Brain microvascular endothelial cell (primary cell): ENCODE results near the gene CBR3.

Experiments
- DNase-seq: peaks from one replicate; pipeline ENCODE4 v3.0.0-alpha.2; 2020
- H3K27ac ChIP-seq: fragments of 250-450 bp; sonication (Bioruptor Pico); 2 replicates; pipeline ENCODE4 v1.5.1; 2020; ENCODE audit warnings: mild to moderate bottlenecking, moderate library complexity
- H3K27me3 ChIP-seq: fragments of 250-450 bp; sonication (Bioruptor Pico); replicated peaks from 2 replicates; pipeline ENCODE4 v1.5.1; 2020; ENCODE audit warnings: mild to moderate bottlenecking
- H3K36me3 ChIP-seq: fragments of 250-450 bp; sonication (Bioruptor Pico); replicated peaks from 2 replicates; pipeline ENCODE4 v1.5.1; 2020; ENCODE audit warnings: mild to moderate bottlenecking
- H3K4me3 ChIP-seq: 2 replicates; pipeline ENCODE4 v1.5.1; 2011; ENCODE audit warnings: low read depth, mild to moderate bottlenecking, control low read depth, low read length, moderate library complexity
- CTCF ChIP-seq: IDR thresholded peaks from 2 replicates; pipeline ENCODE4 v1.5.1; 2011; ENCODE audit warnings: low read depth, mild to moderate bottlenecking, moderate library complexity, low read length, control low read depth, inconsistent platforms; ENCODE audit errors: missing control alignments
- in situ Hi-C: cut with HindIII; loops from 2 replicates; pipeline ENCODE4 v1.10.0; 2017; ENCODE audit warnings: low sequenced_read_pairs, low pct_ligation_motif_present

CBR3 gene

DNA sequence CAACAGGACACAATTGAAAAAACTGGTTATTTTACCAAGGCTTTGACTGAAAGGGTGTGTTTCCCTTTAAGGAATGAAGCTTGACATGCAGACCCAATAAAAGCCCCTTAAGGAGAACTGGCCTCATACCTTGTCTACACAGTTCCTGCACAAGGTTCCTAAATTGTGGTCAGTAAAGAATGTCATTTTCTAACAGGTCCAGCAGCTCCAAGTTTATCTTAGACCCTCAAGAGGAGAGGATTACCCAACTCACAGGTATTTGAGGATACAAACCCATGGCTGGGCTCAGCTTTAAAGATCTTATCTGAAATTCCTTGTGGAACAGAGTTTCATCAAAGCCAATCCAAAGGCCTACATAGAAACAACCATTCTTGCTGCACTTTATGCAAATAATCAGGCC, 31.4 kb upstream of the CBR3 start:
- no peak for TF ChIP-seq CTCF
- Histone ChIP-seq H3K27me3 (peaks cover 3% of the 10 kb centered on the region), H3K27ac (no peak overlapping the region), H3K36me3 (no peaks in the 10 kb centered on the region), H3K4me3 (no peak overlapping the region)
- in situ Hi-C loops: no loop called here
- DNase-seq: no peak

DNA sequence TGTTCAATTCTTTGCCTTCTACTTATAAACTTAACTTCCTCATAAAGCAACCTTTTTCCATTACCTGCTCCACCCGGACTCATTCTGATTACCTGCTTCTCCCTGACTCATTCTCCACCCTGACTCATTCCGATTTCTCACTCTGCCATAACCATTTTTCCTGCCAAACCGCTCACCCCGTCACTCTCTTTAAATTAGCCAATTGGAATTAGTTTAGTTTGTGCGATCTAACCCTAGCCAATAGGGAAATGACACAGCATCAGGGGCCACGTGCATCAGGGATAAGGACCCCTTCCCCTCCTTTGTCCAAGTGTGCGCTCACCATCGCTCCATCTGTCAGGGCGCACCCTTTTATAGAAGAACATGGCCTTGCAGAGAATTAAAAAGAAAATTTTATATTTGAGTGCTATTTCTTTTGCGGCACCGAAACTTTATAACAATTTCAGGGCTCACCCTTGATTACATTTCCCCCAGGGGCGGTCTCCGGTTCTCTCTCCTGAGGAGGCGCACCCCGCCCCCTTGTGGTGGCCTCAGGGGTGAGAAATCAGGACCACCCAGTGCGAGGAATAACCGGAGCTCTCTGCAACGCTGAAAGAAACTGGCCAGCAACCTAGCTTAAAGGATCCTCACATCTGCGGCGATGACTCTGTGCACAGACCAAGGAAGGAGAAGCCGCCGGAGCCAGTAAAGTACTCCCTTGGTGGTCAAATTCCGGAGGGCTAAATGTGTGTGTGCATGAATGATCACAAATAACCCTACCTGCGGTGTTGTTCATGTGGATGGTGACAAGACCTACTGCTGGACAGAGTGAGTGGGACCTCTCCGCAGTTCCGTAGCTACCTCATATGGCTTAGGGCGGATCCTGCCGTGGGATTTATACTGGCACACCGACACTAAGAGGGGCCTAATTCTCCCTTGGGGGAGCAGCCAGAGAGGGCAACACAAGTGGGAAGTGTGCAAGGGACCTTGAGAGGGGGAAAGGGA, 30.3 kb upstream of the CBR3 start:
- H3K27ac ChIP-seq: no peak overlapping the region
- no peaks in the 10 kb centered on the region for H3K36me3 ChIP-seq
- DNase-seq: peak; percentile 45
- peaks cover 3% of the 10 kb centered on the region for H3K27me3 ChIP-seq
- peak overlapping the region; percentile 29 for H3K4me3 ChIP-seq
- peak; percentile 78 for TF ChIP-seq CTCF
- in situ Hi-C loops: no loop called here

- Histone ChIP-seq H3K27ac (no peak overlapping the region), H3K27me3 (peaks cover 3% of the 10 kb centered on the region), H3K36me3 (no peaks in the 10 kb centered on the region), H3K4me3 (no peak overlapping the region)
- TF ChIP-seq CTCF: no peak
- DNase-seq: no peak
- in situ Hi-C loops: no loop called here
Measured at GRCh38 chr21:36105327-36105842, 29.5 kb upstream of the CBR3 start.

DNA sequence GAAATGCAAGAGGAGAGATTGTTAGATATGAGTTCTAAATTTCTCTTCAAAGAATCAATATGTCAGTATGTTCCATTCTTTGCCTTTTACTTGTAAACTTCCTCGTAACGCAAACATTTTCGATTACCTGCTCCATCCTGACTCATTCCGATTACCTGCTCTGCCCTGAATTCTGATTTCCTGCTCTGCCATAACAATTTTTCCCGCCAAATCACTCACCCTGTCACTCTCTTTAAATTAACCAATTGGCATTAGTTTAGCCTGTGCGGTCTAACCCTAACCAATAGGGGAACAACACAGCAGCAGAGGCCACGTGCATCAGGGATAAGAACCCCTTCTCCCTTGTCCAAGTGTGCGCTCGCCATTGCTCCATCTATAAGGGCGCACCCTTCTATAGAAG, 25.0 kb upstream of the CBR3 start:
- no peak for TF ChIP-seq CTCF

DNA sequence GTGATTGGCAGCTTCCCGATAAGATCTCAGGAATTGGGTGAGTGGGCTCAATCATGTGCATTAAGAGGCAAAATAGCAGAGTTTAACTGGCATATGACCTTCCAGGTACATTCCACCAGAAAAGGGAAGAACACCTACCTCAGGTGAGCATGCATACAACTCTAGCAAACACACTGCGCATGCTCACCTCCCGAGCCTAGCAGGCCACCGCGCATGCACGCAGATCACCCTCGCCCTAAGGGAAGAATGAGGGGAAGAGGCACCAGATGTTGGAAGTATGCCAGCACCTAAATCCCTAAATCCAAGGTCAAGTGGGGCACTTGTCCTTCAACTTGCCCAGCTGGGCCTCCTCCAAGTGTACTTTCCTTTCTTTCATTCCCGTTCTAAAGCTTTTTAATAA, 23.6 kb upstream of the CBR3 start:
- DNase-seq: no peak
- Histone ChIP-seq H3K4me3 (no peak overlapping the region), H3K27me3 (no peaks in the 10 kb centered on the region), H3K36me3 (no peaks in the 10 kb centered on the region), H3K27ac (no peak overlapping the region)
- in situ Hi-C loops: no loop called here
- no peak for TF ChIP-seq CTCF

More for the DNA sequence above, 25.0 kb upstream of the CBR3 start:
- no peak for DNase-seq
- Histone ChIP-seq H3K4me3 (no peak overlapping the region), H3K36me3 (no peaks in the 10 kb centered on the region), H3K27me3 (peaks cover 3% of the 10 kb centered on the region), H3K27ac (no peak overlapping the region)
- in situ Hi-C loops: no loop called here
